NOMO-1 treated with dmso at 0.1 percent for 144 hours (cell line): Measurements from ENCODE around the gene SLC22A15.
A peak's percentile ranks its signal among the peaks of the same experiment; 100 is the strongest.
"Not testable (repeated sequence)": the region's sequence is repeated elsewhere in the genome, so short reads cannot be mapped to it uniquely, and the experiment has no call there.

Experiments used
- DNase-seq: peaks from one replicate; lab custom pipeline; 2025; ENCODE audit not compliant: unreplicated experiment; lab: John Stamatoyannopoulos, UW

The SLC22A15 gene

GRCh38 chr1:115980998-115981993 lies 5.0 kb downstream of the SLC22A15 start:
- peak; percentile 50 for DNase-seq

GRCh38 chr1:115982400-115982799 lies 6.1 kb downstream of the SLC22A15 start:
- peak; percentile 29 for DNase-seq

- DNase-seq, result no peak
Observed at GRCh38 chr1:115983584-115983983, 7.3 kb downstream of the SLC22A15 start.

GRCh38 chr1:115987623-115988022 lies 11.3 kb downstream of the SLC22A15 start:
- DNase-seq, result no peak

GRCh38 chr1:115988953-115989352 lies 12.6 kb downstream of the SLC22A15 start:
- DNase-seq, result no peak

- no peak for DNase-seq
Observed at GRCh38 chr1:115989699-115990098, 13.4 kb downstream of the SLC22A15 start.

GRCh38 chr1:115991909-115992308 lies 15.6 kb downstream of the SLC22A15 start:
- no peak for DNase-seq

GRCh38 chr1:115997921-115998320 lies 21.6 kb downstream of the SLC22A15 start:
- DNase-seq, result not testable (repeated sequence)

- DNase-seq, result no peak
Observed at GRCh38 chr1:116001739-116002487, 25.6 kb downstream of the SLC22A15 start.

GRCh38 chr1:116002781-116003420 lies 26.6 kb downstream of the SLC22A15 start:
- DNase-seq, result no peak

GRCh38 chr1:116003823-116004222 lies 27.5 kb downstream of the SLC22A15 start:
- no peak for DNase-seq

- no peak for DNase-seq
Observed at GRCh38 chr1:116006486-116006964, 30.2 kb downstream of the SLC22A15 start.

- no peak for DNase-seq
Observed at GRCh38 chr1:116008656-116009390, 32.5 kb downstream of the SLC22A15 start.

- DNase-seq, result no peak
Observed at GRCh38 chr1:116012716-116013115, 36.4 kb downstream of the SLC22A15 start.

GRCh38 chr1:116015679-116016078 lies 39.4 kb downstream of the SLC22A15 start:
- DNase-seq, result no peak

- DNase-seq, result no peak
Observed at GRCh38 chr1:116018007-116018406, 41.7 kb downstream of the SLC22A15 start.

GRCh38 chr1:116019653-116020253 lies 43.4 kb downstream of the SLC22A15 start:
- no peak for DNase-seq

GRCh38 chr1:116020668-116021272 lies 44.5 kb downstream of the SLC22A15 start:
- peak; percentile 47 for DNase-seq

- no peak for DNase-seq
Observed at GRCh38 chr1:116024626-116025025, 48.3 kb downstream of the SLC22A15 start.

GRCh38 chr1:116026631-116027030 lies 50.3 kb downstream of the SLC22A15 start:
- DNase-seq, result no peak
